Measurements from ENCODE around the gene TCP11.

GRCh38 chr6:35170891-35171290, 29.8 kb upstream of the TCP11 start:
- TF ChIP-seq CTCF (IDR thresholded peaks at IDR 0.05; ENCODE audit: low read depth, low read length) (no peak), MYC (IDR thresholded peaks at IDR 0.05; ENCODE audit: low read depth, low read length) (no peak), MAX (IDR thresholded peaks at IDR 0.05; ENCODE audit: low read depth, low read length) (no peak), POLR2A (IDR thresholded peaks at IDR 0.05; ENCODE audit: extremely low read depth, insufficient read length) (no peak)
